SK-N-MC (cell line): ENCODE results near the gene KATNB1.

Source experiments
- DNase-seq: peaks from one replicate; pipeline ENCODE4 v3.0.0-alpha.2; 2011; ENCODE audit warnings: low read depth, low spot score
- H3K27ac ChIP-seq: fragments of 200-600 bp; sonication (generic); 2 replicates; pipeline ENCODE4 v1.5.1; 2016; ENCODE audit warnings: mixed run types
- H3K36me3 ChIP-seq: fragments of 200-600 bp; sonication (generic); 2 replicates; pipeline ENCODE4 v1.6.1; 2017; ENCODE audit warnings: antibody characterized with exemption, low read length, mixed read lengths; ENCODE audit not compliant: insufficient read depth
- H3K4me3 ChIP-seq: fragments of 200-600 bp; sonication (generic); 2 replicates; pipeline ENCODE4 v1.5.1; 2016
- H3K9ac ChIP-seq: fragments of 200-600 bp; sonication (generic); 2 replicates; pipeline ENCODE4 v1.8.0; 2017; ENCODE audit warnings: mixed run types, mixed read lengths; ENCODE audit not compliant: insufficient read length
- H3K9me3 ChIP-seq: fragments of 200-600 bp; sonication (generic); 2 replicates; pipeline ENCODE4 v1.6.1; 2017; ENCODE audit warnings: low read depth, mild to moderate bottlenecking, antibody characterized with exemption, low read length, moderate library complexity, mixed read lengths
- EZH2 ChIP-seq: fragments of 200-600 bp; sonication (generic); IDR thresholded peaks from one replicate; pipeline ENCODE4 v1.6.1; 2017; ENCODE audit warnings: antibody characterized with exemption
- FOXP2 ChIP-seq: optimal IDR thresholded peaks from 2 replicates; pipeline ENCODE3; 2011; ENCODE audit warnings: mild to moderate bottlenecking, moderate library complexity; ENCODE audit not compliant: insufficient read depth; ENCODE audit errors: extremely low read length, control extremely low read depth
- POLR2AphosphoS5 ChIP-seq: IDR thresholded peaks from 2 replicates; pipeline ENCODE4 v1.6.1; 2012; ENCODE audit warnings: mild to moderate bottlenecking, low read depth, low read length, borderline replicate concordance

KATNB1 gene

DNA sequence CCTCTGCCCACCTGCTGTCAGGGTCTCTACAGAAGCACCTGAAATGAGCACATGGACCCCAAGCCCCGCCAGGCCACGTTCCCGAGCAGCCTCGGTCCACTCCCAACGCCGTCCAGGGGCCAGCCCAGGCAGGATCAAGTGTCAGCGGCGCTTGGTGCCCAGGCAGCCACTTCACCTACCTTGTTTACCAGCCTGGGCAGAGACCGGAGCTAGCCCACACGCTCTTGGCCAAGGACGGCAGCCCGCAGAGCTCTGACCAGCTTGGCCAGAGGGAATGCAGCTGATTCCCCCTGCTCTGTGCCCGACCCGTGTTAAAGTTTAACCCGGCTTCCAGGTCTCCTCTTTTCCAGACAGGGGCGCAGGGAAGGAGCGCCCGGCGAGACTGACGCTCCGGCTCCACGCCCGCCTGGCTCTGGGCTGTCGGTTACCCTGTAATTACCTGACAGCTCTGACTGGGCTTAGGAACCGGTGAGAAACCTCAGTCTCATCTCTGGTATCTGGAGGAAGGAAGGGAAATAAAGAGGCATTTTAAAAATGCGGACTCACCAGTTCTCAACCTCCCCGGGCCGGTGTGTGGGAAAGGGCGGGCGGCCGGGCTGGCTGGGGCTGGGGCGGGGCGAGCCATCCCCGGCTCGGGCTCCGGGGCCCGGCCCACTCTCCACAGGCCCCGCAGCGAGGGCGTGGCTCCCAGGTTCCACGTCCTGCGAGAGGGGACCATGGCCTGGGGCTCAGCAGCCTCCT is 62.1 kb downstream of the KATNB1 start:
- H3K9ac ChIP-seq: no peak overlapping the region
- no peak for DNase-seq
- no peak overlapping the region for H3K4me3 ChIP-seq
- no peak overlapping the region for H3K27ac ChIP-seq
- H3K9me3 ChIP-seq: no peaks in the 10 kb centered on the region
- TF ChIP-seq FOXP2 (no peak), EZH2 (no peak), POLR2AphosphoS5 (no peak)
- H3K36me3 ChIP-seq: peaks cover 8% of the 10 kb centered on the region; the same call in 1 of the 2 replicates

DNA sequence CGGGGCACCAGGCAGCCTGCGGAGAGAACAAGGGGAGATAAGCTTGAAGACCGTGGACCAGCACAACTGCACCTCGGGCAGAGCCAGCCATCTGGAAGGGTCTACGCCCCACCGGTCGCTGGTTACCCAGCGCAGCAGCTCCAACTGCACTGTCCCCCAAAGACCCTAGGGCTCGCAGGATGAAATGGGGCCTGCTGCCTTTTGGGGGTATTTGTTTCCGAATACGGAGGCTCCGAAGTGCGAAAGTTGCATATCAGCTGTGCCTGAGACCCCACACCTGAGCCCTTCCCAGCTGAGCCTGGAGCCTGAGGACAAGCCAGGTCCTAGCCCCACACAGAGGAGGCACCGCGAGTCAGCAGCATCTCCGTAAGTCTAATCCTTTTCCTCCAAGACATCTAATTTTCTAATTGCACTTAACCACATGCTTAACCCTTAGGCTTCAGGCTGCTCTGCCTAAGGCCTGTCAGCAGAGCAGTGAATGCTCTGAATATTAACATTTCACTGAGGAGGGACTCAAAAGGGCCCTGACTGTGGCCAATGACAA is 62.8 kb downstream of the KATNB1 start:
- peak overlapping the region; percentile 31; the same call in 1 of the 2 replicates for H3K27ac ChIP-seq
- H3K9ac ChIP-seq: no peak overlapping the region
- 0 out of 2 replicates have a peak overlapping the region, but pooled peaks have one; percentile 36 for H3K4me3 ChIP-seq
- no peak for TF ChIP-seq FOXP2
- TF ChIP-seq POLR2AphosphoS5: no peak
- TF ChIP-seq EZH2: no peak
- H3K9me3 ChIP-seq: no peaks in the 10 kb centered on the region
- H3K36me3 ChIP-seq: peaks cover 8% of the 10 kb centered on the region; the same call in 1 of the 2 replicates
- no peak for DNase-seq

DNA sequence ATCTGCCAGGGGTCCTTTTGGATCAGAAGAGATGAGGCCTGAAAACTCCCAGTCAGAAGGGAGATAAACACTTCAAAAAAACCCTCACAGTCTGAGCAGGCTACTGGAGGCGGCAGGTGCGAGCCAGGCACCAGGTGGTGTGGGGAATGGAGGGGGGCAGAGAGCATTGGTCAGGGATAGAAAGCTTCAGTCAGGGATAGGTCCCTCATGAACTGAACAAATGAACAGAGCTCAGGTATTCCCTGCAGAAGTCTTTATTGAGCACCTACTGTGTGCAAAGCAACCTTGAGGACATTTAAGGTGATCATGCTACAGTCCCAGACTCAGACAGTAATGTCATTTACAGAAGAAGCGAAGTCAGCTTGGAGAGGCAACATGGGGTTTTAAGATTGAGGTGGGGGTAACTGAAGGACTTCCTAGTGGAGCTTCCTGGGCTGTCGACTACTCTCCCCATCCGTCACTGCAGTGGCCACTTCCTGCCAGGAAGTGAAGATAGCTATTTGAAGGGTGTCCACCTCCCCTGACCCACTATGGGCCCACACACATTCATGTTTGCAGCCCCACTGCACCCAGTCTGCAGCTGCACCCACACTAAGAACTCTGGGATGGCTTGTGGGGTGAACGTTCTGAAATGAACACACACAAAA is 63.5 kb downstream of the KATNB1 start:
- DNase-seq: no peak
- peak overlapping the region; percentile 36; the same call in 1 of the 2 replicates for H3K4me3 ChIP-seq
- H3K36me3 ChIP-seq: peaks cover 8% of the 10 kb centered on the region; the same call in 1 of the 2 replicates
- H3K27ac ChIP-seq: 0 out of 2 replicates have a peak overlapping the region, but pooled peaks have one; percentile 31
- H3K9me3 ChIP-seq: no peaks in the 10 kb centered on the region
- H3K9ac ChIP-seq: no peak overlapping the region
- TF ChIP-seq EZH2: no peak
- TF ChIP-seq POLR2AphosphoS5: no peak
- TF ChIP-seq FOXP2: no peak

DNA sequence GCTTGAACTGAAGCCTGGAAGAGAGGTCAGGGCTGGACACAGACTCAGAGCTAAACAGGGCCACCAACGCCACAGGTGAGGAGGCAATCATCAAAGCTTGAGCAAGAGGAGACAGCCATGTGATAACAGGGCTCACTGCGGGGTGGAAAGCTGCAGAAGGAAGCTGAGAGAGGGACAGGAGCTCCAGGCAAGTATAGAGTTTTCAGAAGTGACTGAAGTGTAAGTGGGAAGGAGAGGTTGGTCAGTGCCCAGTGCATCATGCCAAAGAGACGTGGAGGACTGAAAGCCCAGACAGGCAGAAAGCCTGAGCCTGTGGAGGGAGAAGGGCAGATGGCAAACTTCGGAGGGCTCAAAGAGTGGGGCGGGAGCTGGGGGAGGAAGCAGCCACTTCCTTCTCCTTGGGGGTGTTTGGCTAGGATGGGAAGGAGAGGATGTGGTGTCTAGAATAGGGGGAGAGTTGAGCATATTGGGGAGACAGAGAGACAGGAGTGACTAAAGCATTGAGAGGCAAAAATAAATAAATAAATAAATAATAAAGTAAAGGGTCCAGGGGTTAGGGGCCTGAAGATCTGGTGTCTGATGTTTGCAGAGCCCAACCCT is 64.1 kb downstream of the KATNB1 start:
- H3K9ac ChIP-seq: no peak overlapping the region
- no peak overlapping the region for H3K27ac ChIP-seq
- peaks cover 8% of the 10 kb centered on the region; the same call in 1 of the 2 replicates for H3K36me3 ChIP-seq
- H3K9me3 ChIP-seq: no peaks in the 10 kb centered on the region
- no peak for DNase-seq
- TF ChIP-seq EZH2 (no peak), FOXP2 (no peak), POLR2AphosphoS5 (no peak)
- peak overlapping the region; percentile 81 for H3K4me3 ChIP-seq

DNA sequence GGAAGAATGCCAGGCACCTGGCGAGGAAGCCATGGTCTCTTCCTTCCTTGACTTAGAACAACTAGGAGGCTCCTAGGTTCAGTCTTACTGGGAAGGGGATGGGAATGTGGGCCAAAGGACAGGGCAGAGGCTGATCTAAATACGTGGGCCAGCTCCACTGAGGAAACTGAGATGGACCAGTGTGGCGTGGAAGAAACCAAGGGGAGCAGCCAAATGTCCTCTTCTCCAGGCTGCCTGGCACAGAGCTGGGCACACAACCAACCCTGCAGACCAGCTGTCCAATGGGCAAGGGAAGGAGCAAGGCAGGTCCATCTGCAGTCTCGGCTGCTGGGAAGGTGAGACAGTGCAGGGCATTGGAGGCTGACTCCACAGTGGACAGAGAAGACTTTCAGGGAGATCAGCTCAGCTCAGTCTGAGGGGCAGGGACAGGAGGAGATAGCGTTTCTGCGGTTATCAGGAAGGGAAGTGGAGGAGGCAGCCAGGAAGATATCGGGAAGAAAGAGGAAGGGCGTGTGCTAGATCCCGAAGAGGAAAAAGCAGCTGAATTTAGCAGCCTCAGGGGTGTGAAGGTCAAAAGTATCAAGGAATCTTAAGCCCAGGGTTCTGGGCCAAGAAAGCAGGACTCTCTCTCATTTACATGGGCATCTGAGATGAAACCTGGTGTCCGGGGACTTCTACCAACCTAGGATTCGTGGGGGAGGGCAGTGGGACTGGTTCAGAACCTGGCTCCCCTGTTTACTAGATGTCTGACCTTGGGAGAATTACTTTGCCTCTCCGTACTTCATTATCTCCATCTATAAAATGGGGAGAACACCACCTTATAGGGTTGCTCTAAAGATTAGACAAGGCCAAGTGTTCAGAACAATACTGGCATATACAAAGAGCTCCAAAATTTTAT is 64.9 kb downstream of the KATNB1 start:
- H3K9ac ChIP-seq: peak overlapping the region; percentile 78

DNA sequence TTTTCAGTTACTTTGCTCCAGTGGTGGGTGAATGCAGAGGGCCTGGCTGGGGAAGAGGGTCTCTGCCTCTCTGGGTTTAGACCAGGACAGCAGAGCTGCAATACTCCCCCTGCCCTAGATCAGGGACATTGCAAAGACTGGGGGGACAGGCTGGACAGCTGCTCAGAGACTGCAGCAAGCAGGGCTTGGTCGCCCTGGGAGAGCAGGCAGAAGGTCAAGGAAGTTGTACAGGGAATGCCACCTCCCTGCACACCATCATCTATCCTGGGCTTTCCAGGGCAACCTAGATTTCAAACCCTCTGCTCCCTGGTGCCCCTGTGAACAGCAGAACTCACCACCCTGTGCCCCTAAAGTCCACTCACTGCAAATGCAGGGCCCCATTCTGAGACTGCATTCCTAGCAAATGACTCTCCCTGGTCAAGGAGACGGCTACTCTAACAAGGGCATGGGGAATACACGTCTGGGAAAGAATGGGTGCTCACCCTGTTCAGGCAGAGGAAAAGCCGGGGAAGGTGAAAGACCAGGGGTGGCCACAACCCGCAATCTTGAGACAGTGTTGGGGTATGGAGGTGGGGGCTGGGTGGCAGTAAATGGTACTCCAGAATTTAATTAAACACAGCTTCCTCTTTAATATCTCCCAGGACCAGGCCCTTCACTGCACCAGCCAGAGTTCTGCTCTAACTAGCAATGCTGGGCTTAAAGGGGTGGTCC is 65.7 kb downstream of the KATNB1 start:
- peak overlapping the region; percentile 78 for H3K9ac ChIP-seq

More for the DNA sequence above, 64.9 kb downstream of the KATNB1 start:
- Histone ChIP-seq H3K36me3 (peaks cover 8% of the 10 kb centered on the region; the same call in 1 of the 2 replicates), H3K27ac (peak overlapping the region; percentile 57; the same call in 1 of the 2 replicates), H3K4me3 (peak overlapping the region; percentile 81), H3K9me3 (no peaks in the 10 kb centered on the region)
- TF ChIP-seq EZH2 (no peak), FOXP2 (no peak), POLR2AphosphoS5 (no peak)
- no peak for DNase-seq

DNA sequence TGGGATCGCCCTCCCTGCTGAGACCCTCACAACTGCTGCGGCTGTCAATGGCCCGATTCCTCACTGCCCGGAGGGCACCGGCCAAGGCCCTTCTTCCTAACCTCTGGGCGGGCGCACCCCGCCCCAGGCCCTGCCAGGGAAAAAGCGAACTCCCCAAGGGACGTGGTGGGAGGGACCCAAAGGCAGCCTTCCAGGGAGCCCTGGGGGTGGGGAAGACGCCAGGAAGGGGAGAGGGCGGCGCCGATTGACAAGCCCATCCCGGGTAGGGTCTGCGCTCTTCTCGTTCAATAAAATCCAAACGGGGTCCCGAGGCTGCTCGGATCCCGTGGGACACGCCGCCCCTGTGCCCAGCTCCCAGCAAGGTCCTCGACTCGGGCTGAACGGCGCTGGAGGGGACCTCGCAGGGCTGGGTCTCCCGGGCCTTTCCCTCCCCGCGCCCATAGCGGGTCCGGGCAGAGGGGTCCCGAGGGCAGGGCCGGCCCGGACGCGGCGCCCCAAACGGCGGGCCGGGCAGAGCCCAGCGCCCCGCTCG is 66.3 kb downstream of the KATNB1 start:
- Histone ChIP-seq H3K9me3 (no peaks in the 10 kb centered on the region), H3K36me3 (peaks cover under 1% of the 10 kb centered on the region; the same call in 1 of the 2 replicates), H3K27ac (peak overlapping the region; percentile 73), H3K9ac (peak overlapping the region; percentile 78), H3K4me3 (peak overlapping the region; percentile 81)
- DNase-seq: no peak
- no peak for TF ChIP-seq EZH2
- no peak for TF ChIP-seq FOXP2
- TF ChIP-seq POLR2AphosphoS5: no peak; the same call in 1 of the 2 replicates

More for the DNA sequence above, 65.7 kb downstream of the KATNB1 start:
- DNase-seq: no peak
- no peak for TF ChIP-seq FOXP2
- no peak for TF ChIP-seq EZH2
- H3K4me3 ChIP-seq: peak overlapping the region; percentile 81
- no peaks in the 10 kb centered on the region for H3K9me3 ChIP-seq
- H3K36me3 ChIP-seq: peaks cover 7% of the 10 kb centered on the region; the same call in 1 of the 2 replicates
- H3K27ac ChIP-seq: peak overlapping the region; percentile 73
